Kidney glomerular epithelial cell (primary cell): ENCODE measurements around the gene GCNT3.
"Not testable (repeated sequence)": the region's sequence is repeated elsewhere in the genome, so short reads cannot be mapped to it uniquely, and the experiment has no call there.

ENCODE experiments used
- DNase-seq: peaks from one replicate; lab custom pipeline; 2025; lab: John Stamatoyannopoulos, UW

GCNT3 gene

GRCh38 chr15:59618406-59618805 lies 6.8 kb downstream of the GCNT3 start:
- no peak for DNase-seq

- no peak for DNase-seq
Measured at GRCh38 chr15:59622289-59622688, 10.7 kb downstream of the GCNT3 start.

DNA sequence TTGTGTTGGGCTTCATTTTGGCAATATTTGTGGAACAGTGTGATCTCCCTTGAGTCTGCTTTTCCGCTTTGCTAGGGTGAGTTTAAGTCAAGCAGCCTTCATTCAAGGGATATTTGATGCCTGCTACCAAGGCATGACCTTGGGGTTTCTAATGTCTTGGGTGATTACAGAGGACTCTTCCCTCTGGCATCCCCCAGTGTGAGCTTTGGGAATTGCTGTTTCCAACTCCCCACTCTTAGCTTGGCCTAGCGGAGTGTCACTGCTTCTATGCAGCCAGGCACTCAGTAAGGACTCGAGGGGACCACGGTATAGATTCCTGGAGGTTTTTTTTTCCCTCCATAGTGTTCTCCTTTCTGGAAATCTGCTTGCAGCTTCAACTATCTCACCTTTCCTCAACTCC lies 21.1 kb downstream of the GCNT3 start:
- no peak for DNase-seq

DNA sequence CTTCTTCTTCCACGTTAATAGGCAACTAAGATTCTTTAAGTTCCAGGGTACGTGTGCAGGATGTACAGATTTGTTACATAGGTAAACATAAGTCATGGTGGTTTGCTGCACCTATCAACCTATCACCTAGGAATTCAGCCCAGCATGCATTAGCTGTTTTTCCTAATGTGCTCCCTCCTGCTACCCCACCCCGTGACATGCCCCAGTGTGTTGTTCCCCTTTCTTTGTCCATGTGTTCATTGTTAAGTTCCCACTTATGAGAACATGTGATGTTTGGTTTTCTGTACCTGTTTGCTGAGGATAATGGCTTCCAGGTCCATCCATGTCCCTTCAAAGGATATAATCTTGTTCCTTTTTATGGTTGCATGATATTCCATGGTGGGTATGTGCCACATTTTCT lies 24.6 kb downstream of the GCNT3 start:
- DNase-seq: no peak

GRCh38 chr15:59637507-59637906 lies 25.9 kb downstream of the GCNT3 start:
- DNase-seq: not testable (repeated sequence)

GRCh38 chr15:59642351-59642750 lies 30.8 kb downstream of the GCNT3 start:
- DNase-seq: no peak

DNA sequence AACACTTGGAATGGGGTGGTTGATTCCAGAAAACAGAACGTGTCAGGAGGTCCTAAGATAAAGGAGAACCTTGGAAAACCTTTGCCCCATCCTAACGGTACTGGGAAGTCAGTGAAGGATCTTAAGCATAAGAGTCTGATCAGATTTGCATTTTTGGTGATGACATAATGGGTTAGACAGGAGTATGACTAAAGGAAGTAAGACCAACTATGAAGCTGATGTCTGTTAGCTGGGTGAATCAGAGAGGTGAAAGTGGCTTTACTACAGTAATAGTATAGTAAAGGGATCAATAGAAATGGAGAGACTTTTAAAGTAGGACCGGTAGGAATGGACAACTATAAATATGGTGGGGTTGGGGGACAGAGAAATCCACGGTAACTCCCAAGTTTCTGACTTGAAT lies 33.2 kb downstream of the GCNT3 start:
- no peak for DNase-seq

- not testable (repeated sequence) for DNase-seq
Measured at GRCh38 chr15:59645812-59646211, 34.2 kb downstream of the GCNT3 start.

DNA sequence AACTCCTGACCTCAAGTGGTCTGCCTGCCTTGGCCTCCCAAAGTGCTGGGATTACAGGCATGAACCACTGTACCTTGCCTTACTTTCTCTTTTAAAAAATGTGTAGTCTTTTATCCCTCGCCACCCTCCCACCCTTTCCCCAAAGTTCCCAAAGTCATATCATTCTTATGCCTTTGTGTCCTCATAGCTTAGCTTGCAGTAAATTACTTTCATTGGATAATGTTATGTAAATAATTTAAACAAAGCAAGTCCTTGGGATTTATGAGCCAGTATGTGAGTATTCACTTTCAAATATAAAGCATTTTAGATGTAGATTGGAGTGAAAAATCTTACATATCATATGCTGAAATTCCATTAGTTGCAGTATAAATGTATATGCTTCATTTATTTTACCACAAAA lies 34.7 kb downstream of the GCNT3 start:
- no peak for DNase-seq

DNA sequence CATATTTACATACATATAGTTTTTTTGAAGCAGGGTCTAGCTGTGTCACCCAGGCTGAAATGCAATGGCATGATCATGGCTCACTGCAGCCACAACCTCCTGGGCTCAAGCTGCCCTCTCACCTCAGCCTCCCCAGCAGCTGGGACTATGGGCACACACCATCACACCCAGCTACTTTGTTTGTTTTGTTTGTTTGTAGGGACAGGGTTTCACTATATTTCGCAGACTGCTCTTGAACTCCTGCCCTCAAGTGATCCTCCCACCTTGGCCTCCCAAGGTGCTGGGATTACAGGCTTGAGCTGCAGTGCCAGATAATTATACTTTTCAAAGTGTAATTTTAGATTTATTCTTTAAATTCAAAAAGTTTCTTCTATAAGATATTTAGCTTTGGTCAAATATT lies 35.5 kb downstream of the GCNT3 start:
- no peak for DNase-seq

DNA sequence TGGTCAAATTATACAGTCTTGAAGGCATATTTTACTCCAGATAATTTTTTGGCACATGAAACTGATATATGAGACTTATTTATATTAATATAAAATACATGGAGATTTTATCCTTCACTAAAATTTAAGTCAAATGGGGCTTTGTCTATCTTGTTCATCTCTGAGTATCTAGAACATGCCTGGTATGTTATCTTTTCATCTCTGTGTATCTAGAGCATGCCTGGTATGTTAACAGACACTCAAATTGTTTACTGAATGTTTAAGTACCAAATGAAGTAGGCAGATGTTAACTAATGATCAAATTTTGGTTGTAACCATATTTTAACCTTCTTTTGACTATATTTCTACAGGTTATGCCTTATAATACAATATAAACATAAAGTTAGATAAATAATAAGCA lies 38.0 kb downstream of the GCNT3 start:
- no peak for DNase-seq

GRCh38 chr15:59654046-59654445 lies 42.5 kb downstream of the GCNT3 start:
- no peak for DNase-seq

DNA sequence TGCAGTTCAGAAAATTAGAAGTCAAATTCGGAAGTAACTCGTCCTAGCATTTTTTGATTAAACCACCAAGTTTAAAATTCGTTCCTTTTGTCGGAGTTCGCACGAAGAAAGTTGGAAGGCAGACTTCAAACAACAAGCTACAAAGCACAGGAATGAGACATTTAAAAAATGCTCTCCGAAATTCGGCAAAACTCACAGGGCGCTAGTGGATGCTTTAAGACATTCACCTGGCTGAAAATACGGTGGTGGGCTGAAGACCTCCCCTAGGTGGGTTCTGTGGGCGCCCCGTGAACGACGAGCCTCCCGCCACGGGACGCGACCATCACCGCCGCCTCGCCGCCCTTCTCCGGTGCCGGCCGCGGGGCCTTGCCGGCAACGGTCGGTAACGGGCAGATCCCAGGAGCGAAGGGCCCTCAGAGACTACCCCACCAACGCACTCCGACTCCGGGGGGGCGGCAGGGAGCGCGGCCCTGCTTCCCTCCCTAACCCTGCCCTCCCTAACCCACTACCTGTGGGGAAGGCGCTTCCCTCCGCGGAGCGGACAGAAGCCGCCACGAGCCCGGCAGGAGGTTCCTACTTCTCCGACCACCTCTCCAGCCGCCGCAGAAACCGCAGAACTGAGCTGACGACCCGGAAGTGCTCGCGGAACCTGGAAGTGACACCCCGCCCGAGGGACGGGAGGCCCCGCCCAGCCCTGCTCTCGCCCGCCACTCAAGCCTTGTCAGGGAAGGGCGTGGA lies 45.5 kb downstream of the GCNT3 start, which contains the start of gene GTF2A2:
TSS of gene GTF2A2 (minus strand) at position 619 of the 738 bp plus-strand sequence. CDS start 5,238 bp downstream, outside the sequence.
- peak; percentile 68 for DNase-seq

DNA sequence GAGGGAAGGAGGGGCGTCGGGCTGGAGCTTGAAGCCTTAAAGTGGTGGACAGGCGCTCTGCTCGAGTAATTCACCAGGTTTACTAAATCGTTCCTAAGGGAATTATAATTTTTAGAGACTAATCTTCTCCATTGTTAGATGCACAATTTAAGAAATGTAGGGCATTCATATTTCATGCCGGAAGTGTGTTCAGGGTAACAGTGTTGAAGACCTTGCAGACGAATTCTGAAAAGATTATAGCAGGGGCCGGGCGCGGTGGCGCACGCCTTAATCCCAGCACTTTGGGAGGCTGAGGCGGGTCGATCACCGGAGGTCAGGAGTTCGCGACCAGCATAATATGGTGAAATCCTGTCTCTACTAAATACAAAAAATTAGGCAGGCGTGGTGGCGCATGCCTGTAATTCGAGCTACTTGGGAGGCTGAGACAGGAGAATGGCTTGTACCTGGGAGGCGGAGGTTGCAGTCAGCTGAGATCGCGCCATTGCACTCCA lies 46.1 kb downstream of the GCNT3 start:
- no peak for DNase-seq

DNA sequence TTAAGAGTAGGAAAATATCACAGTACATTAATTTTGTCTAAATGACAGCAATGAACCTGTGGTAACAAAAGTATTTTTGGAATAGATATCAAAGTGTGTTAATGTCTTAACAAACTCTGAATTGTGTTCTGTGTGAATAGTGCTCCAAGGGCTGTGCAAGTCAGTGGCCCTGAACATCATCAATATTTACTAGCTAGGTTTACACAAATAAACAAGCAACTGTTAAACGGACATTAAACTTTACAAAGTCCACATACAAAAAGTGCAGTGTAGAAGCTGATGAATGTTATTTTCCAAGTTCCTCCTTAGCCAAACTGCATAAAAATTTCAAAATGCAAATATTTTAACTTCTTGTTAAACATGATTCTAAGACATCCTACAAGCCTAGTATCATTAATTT lies 47.8 kb downstream of the GCNT3 start:
- no peak for DNase-seq

GRCh38 chr15:59662260-59662659 lies 50.7 kb downstream of the GCNT3 start:
- DNase-seq: no peak

GRCh38 chr15:59668556-59668955 lies 57.0 kb downstream of the GCNT3 start:
- no peak for DNase-seq
